HEK293T (cell line): ENCODE measurements around the gene LRRK1.
"Not testable (repeated sequence)": the region's sequence is repeated elsewhere in the genome, so short reads cannot be mapped to it uniquely, and the experiment has no call there.

Source experiments
- CTCF ChIA-PET: fragments of 350-600 bp; formaldehyde crosslinking; extraction: SDS; loops from one replicate; lab custom pipeline; 2021; ENCODE audit warnings: antibody characterized with exemption, inconsistent platforms; lab: Yijun Ruan, JAX
- POLR2A ChIA-PET: fragments of 350-600 bp; formaldehyde crosslinking; extraction: SDS; loops from one replicate; lab custom pipeline; 2020; ENCODE audit warnings: antibody characterized with exemption, inconsistent platforms; lab: Yijun Ruan, JAX
- DNase-seq: peaks from one replicate; pipeline ENCODE4 v3.0.0; 2012; ENCODE audit warnings: mixed read lengths; ENCODE audit errors: extremely low spot score
- ARNT ChIP-seq: fragments of 450-650 bp; IDR thresholded peaks from 2 replicates; pipeline ENCODE4 v1.6.1; 2017; ENCODE audit warnings: mild to moderate bottlenecking
- BHLHE40 ChIP-seq: fragments of 450-650 bp; IDR thresholded peaks from 2 replicates; pipeline ENCODE4 v1.6.1; 2016; ENCODE audit warnings: mild to moderate bottlenecking, moderate library complexity, borderline replicate concordance
- CTBP1 ChIP-seq: fragments of 450-650 bp; IDR thresholded peaks from 2 replicates; pipeline ENCODE4 v1.6.1; 2016; ENCODE audit warnings: borderline replicate concordance
- ELF4 ChIP-seq: fragments of 450-650 bp; IDR thresholded peaks from 2 replicates; pipeline ENCODE4 v1.6.1; 2017; ENCODE audit warnings: antibody characterized with exemption
- FOXA1 ChIP-seq: fragments of 450-650 bp; IDR thresholded peaks from 2 replicates; pipeline ENCODE4 v1.6.1; 2016; ENCODE audit warnings: mild to moderate bottlenecking
- FOXK2 ChIP-seq: fragments of 450-650 bp; IDR thresholded peaks from 2 replicates; pipeline ENCODE4 v1.6.1; 2016; ENCODE audit warnings: mild to moderate bottlenecking
- FOXM1 ChIP-seq: fragments of 450-650 bp; IDR thresholded peaks from 2 replicates; pipeline ENCODE4 v1.6.1; 2017; ENCODE audit warnings: mild to moderate bottlenecking, borderline replicate concordance
- HDGF ChIP-seq: fragments of 450-650 bp; IDR thresholded peaks from 2 replicates; pipeline ENCODE4 v1.6.1; 2017; ENCODE audit warnings: antibody characterized with exemption, borderline replicate concordance
- L3MBTL2 ChIP-seq: fragments of 450-650 bp; conservative IDR thresholded peaks from 2 replicates; pipeline ENCODE4 v1.6.1; 2016; ENCODE audit warnings: mild to moderate bottlenecking
- LEF1 ChIP-seq: fragments of 450-650 bp; IDR thresholded peaks from 2 replicates; pipeline ENCODE4 v1.6.1; 2017; ENCODE audit warnings: mild to moderate bottlenecking, borderline replicate concordance
- NFRKB ChIP-seq: fragments of 450-650 bp; IDR thresholded peaks from 2 replicates; pipeline ENCODE4 v1.6.1; 2016; ENCODE audit warnings: mild to moderate bottlenecking, moderate library complexity
- SP1 ChIP-seq: fragments of 450-650 bp; IDR thresholded peaks from 2 replicates; pipeline ENCODE4 v1.6.1; 2017
- SUZ12 ChIP-seq: fragments of 450-650 bp; IDR thresholded peaks from 2 replicates; pipeline ENCODE4 v1.6.1; 2016; ENCODE audit warnings: mild to moderate bottlenecking
- TARDBP ChIP-seq: fragments of 450-650 bp; IDR thresholded peaks from 2 replicates; pipeline ENCODE4 v1.6.1; 2016
- ZNF384 ChIP-seq: fragments of 450-650 bp; IDR thresholded peaks from 2 replicates; pipeline ENCODE4 v1.6.1; 2016
- TF ChIP-seq, protein P1 (sequence below): fragments of 450-650 bp; IDR thresholded peaks from 2 replicates; pipeline ENCODE4 v1.6.1; 2016

LRRK1 gene

DNA sequence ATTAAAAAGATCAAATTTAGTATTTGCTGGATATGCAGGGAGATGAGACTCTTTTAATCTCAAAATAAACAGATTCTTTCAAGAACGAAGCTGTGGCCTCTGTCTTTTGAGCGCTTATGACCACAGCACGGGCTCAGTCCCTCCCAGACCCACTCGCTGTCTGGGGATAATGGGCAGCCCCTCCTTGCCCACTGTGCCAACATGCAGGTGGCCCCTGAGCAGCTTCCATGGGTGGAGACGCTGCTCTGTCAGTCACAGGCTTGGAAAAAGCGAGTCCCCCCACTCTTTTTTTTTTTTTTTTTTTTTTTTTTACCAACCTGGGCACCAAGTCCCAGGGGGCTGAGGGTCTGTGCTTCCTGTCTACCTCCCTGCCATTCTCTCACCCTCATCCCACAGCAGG is 150.9 kb downstream of the LRRK1 start:
- ChIA-PET CTCF (interaction anchor here (1.0 kb wide), 1 partner anchor 16 kb away, joined by 4 read pairs; no protein-coding TSS in a partner anchor), POLR2A (no interaction called here)
- no peak for DNase-seq
- TF ChIP-seq CTBP1 = no peak
- no peak for TF ChIP-seq SP1
- no peak for TF ChIP-seq FOXM1
- no peak for TF ChIP-seq ZNF384
- TF ChIP-seq SUZ12 = no peak
- TF ChIP-seq BHLHE40 = no peak
- TF ChIP-seq ELF4 = no peak
- TF ChIP-seq ARNT = no peak
- TF ChIP-seq TARDBP = no peak
- TF ChIP-seq, protein P1, sequence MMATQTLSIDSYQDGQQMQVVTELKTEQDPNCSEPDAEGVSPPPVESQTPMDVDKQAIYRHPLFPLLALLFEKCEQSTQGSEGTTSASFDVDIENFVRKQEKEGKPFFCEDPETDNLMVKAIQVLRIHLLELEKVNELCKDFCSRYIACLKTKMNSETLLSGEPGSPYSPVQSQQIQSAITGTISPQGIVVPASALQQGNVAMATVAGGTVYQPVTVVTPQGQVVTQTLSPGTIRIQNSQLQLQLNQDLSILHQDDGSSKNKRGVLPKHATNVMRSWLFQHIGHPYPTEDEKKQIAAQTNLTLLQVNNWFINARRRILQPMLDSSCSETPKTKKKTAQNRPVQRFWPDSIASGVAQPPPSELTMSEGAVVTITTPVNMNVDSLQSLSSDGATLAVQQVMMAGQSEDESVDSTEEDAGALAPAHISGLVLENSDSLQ = no peak
- no peak for TF ChIP-seq HDGF
- no peak for TF ChIP-seq FOXA1
- no peak for TF ChIP-seq NFRKB
- TF ChIP-seq LEF1 = no peak
- no peak for TF ChIP-seq L3MBTL2

DNA sequence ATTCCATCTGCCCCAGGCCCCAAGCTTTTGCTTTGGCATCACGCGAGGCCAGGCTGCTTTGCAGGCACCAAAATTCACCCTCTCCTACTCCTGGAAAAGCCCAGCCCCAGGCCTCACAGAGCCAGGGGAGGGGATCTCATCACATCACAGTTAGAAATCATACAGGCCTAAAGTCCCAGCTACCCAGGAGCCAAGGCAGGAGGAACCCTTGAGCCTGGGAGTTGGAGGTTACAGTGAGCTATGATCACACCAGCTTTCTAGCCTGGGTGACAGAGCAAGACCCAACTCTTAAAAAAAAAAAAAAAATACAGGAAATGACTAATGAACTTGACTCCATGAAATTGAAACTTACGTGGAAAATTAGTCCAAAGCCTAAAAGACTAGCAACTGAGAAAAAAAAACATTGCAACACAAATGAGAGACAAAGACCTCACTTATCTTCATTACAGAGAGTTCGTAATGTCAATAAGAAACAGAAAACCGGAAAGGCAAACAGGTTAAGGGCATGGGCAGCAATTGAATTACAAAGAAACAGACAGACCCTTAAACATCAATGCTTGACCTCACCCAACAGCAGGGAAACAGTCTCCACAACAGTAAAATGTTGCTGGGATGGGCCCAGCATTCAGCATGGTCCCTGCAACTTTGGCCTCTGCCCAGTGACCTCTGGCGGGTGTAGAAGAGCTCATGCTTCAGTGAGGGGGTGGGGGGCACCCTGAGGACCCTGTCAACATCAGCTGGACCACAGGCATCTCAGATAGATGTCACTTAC is 151.5 kb downstream of the LRRK1 start:
- TF ChIP-seq CTBP1 (no peak), BHLHE40 (no peak), FOXA1 (no peak), SUZ12 (no peak), SP1 (no peak), ELF4 (no peak), ARNT (no peak)
- TF ChIP-seq, protein P1 = no peak
- ChIA-PET CTCF (no interaction called here), POLR2A (no interaction called here)
- no peak for DNase-seq

DNA sequence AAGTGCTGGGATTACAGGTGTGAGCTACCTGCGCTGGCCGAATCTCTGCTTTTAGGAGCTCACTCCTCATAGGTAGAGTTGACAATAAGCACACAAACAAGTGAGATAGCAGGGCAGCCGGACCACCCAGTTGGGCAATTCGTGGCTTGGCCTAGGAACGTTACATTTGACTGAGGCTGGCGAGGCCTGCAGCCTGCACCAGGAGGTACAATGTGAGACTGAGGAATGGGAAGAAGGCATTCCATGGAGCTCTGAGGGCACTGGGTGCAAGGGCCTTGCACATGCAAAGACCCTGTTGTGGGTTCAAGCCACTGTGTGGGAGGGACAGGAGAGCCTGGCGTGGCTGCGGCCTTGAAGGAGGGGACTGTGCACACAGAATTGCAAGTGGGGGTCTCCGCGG is 152.5 kb downstream of the LRRK1 start:
- ChIA-PET POLR2A (no interaction called here), CTCF (no interaction called here)
- DNase-seq = no peak
- TF ChIP-seq LEF1 = no peak
- no peak for TF ChIP-seq TARDBP
- TF ChIP-seq, protein P1 = no peak
- no peak for TF ChIP-seq FOXM1
- no peak for TF ChIP-seq ELF4
- TF ChIP-seq FOXA1 = no peak
- no peak for TF ChIP-seq FOXK2
- no peak for TF ChIP-seq NFRKB
- no peak for TF ChIP-seq BHLHE40

DNA sequence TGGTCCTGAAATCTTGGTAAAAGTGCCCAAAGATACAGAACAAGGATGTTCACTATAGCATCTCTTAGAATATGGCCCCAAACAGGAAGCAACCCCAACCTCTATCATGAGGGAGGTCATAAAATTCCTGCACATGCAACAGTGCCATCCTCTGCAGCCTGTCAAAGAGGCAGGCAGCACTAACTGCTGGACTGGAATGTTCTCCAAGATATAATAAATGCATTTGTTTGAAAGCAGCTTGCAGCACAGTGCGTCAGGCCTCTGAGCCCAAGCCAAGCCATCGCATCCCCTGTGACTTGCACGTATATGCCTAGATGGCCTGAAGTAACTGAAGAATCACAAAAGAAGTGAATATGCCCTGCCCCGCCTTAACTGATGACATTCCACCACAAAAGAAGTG is 153.1 kb downstream of the LRRK1 start:
- DNase-seq, CTCF ChIA-PET, POLR2A ChIA-PET: not testable (repeated sequence)

DNA sequence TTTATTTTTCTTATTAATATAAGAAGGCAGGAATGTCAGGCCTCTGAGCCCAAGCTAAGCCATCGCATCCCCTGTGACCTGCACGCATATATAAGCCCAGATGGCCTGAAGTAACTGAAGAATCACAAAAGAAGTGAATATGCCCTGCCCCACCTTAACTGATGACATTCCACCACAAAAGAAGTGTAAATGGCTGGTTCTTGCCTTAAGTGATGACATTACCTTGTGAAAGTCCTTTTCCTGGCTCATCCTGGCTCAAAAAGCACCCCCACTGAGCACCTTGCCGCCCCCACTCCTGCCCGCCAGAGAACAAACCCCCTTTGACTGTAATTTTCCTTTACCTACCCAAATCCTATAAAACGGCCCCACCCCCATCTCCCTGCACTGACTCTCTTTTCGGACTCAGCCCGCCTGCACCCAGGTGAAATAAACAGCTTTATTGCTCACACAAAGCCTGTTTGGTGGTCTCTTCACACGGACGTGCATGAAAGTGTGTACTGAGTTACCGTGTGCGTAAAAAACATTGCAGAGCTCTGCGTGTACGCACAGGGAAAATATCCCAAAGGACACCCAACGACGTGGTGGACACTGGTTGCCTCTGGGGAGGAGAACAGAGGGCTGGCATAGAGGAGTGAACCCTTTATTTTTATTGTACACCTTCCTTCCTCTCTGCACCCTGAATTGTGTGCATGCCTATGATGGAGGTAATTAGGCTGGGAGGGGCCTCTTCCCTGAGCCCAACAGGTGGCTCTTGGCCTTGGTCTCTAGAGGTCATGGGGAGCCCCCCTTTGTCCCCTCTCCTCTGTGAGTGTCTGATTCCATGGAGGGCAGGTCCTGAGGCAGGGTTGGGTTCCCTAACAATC is 158.9 kb downstream of the LRRK1 start:
- CTCF ChIA-PET, DNase-seq, POLR2A ChIA-PET: not testable (repeated sequence)

DNA sequence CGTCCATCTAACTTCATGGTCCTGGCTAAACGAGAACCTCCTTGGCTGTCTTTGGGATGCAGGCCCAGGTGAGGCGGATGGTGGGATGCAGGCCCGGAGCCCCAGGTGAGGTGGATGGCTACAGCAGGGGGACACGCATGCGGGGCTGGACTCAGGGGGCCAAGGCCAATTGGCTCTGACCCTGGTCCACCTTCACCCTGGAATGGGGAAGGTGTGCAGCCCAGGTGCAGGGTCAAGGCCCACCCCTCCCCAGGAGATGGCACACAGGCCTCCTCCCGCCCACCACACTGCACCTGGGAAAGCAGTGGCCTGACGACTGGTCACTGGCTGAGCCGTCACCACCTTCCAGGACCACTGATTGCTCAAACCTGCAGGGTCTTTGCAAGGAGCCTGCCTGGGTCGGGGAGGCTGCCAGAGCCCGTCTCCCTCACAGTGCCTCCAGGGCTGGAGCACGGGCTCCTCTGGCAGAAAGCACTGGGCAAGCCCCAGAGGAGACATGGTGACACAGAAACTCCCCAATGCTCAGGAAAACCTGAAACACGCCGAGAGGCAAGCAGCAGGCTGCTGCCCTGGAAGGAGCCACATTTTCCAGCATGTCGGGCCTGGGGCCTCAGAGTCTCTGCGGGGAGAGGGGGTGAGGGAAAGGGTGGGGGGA is 159.6 kb downstream of the LRRK1 start:
- no peak for DNase-seq
- CTCF ChIA-PET = no interaction called here
- POLR2A ChIA-PET = no interaction called here
- TF ChIP-seq FOXM1 (no peak), ELF4 (no peak)

DNA sequence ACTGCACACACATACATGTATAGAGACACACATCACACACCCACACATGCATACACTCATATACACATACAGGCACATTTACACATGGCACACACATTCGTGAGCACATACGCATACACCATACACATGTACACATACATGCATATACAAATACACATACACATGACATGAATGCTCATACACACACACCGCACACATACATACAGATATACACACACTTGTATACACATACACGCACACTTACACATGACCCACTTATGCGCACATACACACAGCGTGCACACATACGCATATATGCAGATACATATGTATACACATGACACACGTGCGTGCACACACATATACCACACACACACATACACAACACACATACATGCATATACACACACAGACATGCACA is 162.7 kb downstream of the LRRK1 start:
- TF ChIP-seq FOXA1 = no peak
- no peak for TF ChIP-seq L3MBTL2
- TF ChIP-seq CTBP1 = no peak
- TF ChIP-seq SP1 = no peak
- TF ChIP-seq FOXK2 = no peak
- DNase-seq = no peak
- ChIA-PET CTCF (interaction anchor here (1.2 kb wide), 1 partner anchor 177 kb away, joined by 5 read pairs; no protein-coding TSS in a partner anchor), POLR2A (no interaction called here)
